SKM-1 treated with dmso at 0.1 percent for 144 hours (cell line): ENCODE data around the gene ACTR3C.
"Not testable (repeated sequence)": the region's sequence is repeated elsewhere in the genome, so short reads cannot be mapped to it uniquely, and the experiment has no call there.

Experiments
- DNase-seq: peaks from one replicate; lab custom pipeline; 2025; ENCODE audit not compliant: unreplicated experiment; lab: John Stamatoyannopoulos, UW

Gene ACTR3C

GRCh38 chr7:150219941-150220658, 103.2 kb downstream of the ACTR3C start:
- DNase-seq, result not testable (repeated sequence)

- DNase-seq, result not testable (repeated sequence)
Observed at GRCh38 chr7:150206848-150207247, 116.5 kb downstream of the ACTR3C start.

DNA sequence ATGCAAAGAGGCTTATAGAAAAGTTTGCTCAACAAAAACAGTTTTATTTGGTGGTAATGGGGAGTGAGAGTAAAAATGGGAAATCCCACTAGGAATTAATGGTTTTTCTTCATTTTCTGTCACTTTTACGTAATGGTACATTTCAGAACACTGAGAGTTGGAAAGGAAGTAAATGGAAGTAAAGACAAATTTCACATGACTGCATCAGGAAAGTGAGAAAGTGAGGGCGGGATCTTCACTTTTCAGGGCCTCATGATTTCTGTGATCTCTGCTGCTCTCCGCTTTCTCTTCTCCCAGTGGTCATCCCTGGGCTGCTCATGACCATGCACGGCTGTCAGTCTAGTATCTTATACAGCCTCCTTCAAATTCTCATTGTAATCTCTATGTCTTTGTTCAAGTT, 117.5 kb downstream of the ACTR3C start:
- not testable (repeated sequence) for DNase-seq

DNA sequence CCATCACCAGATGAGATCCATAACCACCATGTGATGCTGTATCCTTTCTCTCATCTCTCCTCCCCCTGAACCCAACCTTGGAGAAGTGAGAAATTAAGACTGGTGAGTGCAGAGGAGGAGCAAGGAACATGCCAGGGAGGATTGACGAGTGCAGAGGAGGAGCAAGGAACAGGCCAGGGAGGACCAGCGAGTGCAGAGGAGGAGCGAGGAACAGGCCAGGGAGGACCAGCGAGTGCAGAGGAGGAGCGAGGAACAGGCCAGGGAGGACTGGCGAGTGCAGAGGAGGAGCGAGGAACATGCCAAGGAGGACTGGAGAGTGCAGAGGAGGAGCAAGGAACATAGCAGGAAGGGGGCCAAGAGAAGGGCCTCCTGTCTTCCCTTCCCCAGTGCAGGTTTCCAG, 118.8 kb downstream of the ACTR3C start:
- not testable (repeated sequence) for DNase-seq

- DNase-seq, result not testable (repeated sequence)
Observed at GRCh38 chr7:150202894-150203293, 120.5 kb downstream of the ACTR3C start.
